Measurements from ENCODE around the gene CHST11.

Gene CHST11

DNA sequence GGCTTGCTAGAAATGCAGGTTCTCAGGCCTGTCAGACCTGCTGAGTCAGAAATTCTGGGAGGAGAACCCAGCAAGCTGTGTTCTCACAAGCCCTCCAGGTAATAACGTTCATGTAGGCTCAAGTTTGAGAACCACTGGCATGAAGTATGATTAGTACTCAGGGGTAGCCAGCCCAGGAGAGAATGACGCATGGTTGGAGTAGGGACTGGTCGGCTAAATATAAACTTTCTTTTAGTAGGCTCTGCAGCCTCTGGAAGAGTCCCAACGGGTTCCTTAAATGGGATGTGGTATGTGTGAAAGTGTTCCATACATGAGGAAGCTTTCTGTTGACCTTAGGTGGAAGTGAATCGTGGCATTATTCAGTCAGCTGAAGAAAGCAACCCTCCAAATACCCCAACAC, 292.0 kb downstream of the CHST11 start:
- no peak for DNase-seq

DNA sequence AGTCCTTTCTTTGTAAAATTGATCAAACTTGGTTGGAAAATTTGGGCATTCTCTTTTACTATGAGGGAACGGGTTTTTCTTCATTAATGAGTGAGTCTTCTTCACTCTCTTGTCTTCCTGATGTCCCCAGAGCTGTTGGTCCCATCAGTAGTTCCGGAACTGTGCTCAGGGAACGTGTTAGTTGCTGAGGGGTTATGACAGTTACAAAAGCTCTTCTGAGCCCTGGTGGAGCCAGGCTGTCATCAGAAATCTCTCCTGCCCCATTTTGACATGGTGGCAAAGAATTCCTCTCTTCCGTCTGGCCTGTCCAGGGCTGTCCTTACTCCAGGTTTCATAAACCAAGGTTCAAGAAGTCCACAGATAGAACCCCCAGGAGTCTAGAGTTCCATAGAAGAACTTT, 292.8 kb downstream of the CHST11 start:
- no peak for DNase-seq

DNA sequence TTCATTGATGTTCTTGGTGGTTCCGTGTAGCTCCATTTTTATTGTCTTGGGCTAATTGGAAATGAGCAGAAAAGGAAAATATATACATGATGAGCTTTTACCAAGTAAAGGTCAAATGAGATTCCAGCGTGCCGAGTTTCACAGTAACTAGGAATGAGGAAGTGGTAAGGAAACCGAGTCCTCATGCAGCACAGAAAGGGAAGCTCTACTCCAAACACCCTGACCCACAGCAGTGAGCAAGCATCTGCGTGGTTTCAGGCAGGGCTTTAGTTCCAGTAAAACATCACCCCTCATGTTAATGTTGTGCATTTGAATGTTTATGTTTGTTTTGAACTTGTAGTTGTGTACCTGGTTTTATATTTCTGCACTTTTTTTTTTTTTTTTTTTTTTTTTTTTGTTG, 293.3 kb downstream of the CHST11 start:
- peak; percentile 65 for DNase-seq

DNA sequence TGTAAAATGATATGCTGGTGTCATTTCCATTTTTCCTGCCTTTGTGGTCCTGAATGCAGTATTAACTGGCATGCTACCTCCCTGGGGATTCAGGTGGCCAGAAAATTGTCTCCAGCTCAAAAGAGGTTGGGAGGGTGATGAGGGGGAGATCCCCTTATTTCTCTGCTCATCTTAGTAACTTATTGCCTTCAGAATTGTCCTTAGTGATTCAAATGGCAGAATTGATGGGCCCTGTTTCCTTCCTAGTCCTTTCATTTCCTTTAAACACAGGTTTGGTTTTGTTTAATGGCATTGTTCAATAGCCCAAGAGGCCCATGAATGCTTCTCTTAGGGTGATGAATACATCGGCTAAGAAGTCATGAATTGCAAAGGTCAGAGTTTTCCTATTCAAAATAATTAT, 294.4 kb downstream of the CHST11 start:
- DNase-seq, result no peak

DNA sequence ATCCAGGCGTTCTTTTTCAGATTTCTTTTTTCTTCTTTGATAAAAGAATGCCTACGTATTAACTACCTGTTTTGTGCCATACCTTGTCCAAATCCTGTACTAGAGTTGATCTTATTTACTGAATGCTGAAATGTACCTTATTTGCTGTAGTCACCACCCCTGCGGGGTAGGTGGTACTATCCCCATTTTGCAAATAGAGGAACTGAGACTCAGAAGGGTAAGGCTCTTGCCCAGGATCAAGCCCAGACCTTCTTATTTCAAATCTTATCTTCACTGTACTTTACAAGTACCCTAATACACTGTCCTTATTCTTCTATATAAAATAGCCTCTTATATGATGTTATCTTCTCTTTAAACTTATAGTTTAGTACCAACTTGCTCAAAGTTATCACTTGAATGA, 294.8 kb downstream of the CHST11 start:
- no peak for DNase-seq

DNA sequence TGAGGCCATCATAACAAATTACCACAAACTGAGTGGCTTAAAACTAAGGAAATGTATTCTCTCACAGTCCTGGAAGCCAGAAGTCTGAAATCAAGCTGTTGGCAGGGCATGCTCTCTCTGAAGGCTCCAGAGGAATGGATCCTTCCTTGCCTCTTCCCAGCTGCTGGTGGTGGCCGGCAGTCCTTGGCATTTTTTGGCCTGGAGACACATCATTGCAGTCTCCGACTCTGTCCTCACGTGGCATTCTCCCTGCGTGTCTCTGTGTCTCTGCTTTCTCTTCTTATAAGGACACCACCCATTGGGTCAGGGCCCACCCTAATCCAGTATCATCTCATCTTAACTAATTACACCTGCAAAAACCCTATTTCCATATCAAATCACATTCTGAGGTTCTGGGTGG, 295.3 kb downstream of the CHST11 start:
- no peak for DNase-seq

DNA sequence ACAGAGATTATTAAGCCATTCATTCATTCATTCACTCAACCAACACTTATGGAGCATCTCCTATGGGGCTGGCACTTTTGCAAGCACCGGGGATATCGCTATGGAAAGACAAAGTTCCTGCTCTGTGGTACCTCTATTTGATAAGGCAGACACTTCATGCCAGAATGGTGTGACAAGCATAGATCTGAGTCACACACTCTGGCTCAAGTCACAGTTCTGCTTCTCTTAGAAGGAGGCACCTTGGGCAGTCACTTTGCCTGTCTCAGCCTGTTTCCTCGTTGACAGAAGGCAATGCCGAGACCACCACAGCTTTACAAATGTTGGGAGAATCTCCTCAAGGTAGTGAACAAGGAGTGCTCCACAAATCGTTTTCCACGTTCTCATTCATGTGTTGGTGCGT, 296.1 kb downstream of the CHST11 start:
- no peak for DNase-seq

DNA sequence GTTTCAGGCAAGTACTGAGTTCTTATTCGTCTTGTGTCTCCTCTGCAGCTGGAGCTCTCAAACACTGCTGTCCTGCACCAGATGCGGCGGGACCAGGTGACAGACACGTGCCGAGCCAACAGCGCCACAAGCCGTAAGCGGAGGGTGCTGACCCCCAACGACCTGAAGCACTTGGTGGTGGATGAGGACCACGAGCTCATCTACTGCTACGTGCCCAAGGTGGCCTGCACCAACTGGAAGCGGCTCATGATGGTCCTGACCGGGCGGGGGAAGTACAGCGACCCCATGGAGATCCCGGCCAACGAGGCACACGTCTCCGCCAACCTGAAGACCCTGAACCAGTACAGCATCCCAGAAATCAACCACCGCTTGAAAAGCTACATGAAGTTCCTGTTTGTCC, 300.2 kb downstream of the CHST11 start:
- no peak for DNase-seq

DNA sequence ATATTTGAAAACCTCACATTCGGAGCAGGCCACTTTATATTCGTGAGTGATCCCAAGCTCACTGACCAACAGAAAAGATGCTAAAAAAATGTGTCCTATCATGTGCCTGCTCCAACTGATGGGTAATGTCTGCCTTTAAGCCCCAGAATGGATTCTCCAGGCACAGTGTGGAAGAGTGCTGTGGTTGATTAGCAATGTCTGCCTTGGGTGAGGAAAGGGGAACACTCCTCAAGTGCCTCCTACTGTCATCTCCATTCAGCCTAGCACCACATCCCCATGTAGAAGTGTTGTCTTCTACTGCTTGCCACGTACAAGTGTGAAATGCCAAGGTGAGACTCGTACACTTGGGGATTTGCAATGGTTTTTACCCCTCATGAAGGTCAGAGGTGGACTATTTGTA, 302.0 kb downstream of the CHST11 start:
- DNase-seq, result no peak

DNA sequence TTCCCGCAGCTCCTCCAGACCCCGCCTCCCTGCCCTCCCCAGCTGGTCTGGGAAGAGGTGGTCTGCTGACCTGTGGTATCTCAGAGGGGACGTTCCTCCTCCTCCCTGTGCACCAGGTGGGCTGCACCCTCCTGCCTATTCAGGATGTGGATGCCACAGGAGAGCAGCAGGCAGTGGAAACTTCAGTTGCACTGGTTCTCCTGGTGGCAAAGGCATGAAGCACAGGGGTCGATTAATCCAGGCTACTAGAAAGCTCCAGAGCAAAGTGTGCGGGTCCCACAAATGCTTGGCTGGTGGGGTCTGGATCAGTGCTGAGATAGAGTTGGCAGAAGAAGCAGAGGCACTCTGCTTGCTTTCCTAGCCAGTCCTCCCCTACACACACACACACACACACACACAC, 304.3 kb downstream of the CHST11 start:
- DNase-seq, result no peak

DNA sequence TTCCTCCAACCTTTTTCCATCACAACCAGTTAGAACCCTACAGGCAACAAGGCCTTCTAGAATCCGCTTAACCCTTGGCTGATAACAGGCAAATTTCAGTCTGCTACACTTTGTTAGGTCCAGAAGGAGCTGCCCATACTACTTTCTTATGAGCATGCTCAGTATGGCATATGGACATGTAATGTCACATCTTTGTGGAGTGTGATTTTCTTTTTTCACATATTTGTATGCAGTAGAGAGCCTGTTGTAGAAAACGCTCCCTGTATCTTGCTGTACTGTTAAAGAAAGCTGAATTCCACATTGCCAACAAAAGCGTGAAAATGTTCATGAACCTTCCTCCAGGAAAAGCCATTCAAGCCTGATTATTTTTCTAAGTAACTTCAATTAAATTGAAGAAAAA, 304.9 kb downstream of the CHST11 start:
- no peak for DNase-seq

DNA sequence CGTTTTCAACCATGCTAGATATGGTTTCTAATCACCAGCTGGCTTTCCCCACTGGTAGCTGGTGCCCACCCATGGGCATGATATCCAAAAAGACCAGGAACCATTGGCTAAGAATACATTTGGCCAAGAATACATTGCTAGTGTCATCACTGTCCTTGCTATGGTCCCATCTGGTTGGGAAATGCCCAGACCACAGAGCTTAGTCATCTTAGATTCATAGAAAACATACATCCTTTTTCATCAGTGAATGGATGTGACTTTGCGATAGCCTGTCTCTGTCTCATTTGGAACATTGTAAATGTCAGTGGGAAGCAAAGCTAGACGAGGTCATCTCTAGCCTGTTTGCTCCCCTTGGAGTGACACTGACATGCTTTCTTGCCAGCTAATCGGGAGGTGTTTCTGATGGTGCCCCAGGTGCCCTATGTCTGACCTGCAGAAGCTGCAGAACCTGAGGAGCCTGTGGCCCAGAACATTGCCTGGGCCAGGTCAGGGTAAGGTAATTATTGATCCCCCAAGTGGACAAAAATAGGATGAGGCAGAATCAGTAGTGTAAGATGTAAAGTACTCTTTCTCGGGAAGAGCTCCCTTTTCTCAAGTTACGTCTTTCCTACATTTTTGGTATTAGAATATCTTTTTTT, 306.5 kb downstream of the CHST11 start:
- DNase-seq, result no peak

DNA sequence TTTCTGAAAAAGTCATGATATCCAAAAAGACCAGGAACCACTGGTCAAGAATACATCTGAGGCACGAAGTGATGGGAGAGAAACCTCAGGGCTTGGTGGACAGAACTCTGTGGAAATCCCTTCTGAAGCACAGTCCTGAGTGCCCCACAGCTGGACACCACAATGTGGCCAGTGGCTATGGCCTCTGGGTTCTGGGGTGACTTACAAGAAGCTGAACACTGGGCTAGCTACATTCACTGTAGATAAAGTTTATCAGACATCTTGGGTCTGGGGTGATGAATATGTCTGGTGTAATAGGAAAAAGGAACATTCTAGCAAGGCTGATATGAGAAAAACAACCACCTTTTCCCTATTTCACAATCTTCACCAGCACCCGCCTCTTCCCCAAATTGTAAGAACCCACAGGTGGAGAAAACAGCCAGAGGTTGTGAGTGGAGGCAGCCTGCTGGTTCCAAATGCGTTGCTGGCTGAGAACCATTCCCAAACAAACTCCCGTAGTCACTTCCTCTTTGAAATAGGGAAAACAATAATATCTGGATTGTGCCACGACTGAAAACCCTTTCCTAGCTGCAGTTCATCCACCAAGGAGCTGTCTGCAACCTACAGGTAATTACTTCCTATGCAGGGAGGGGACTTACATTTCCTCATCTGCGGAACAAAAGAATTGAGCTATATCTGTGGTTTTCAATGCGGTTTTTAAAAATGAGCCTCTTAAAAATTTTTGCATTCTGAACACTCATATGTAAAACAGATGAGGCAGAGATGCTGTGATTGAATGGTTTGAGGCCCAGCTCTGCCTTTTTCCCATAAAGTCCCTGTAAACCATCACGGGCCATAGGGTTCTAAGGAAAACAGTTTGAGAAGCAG, 307.7 kb downstream of the CHST11 start:
- no peak for DNase-seq

DNA sequence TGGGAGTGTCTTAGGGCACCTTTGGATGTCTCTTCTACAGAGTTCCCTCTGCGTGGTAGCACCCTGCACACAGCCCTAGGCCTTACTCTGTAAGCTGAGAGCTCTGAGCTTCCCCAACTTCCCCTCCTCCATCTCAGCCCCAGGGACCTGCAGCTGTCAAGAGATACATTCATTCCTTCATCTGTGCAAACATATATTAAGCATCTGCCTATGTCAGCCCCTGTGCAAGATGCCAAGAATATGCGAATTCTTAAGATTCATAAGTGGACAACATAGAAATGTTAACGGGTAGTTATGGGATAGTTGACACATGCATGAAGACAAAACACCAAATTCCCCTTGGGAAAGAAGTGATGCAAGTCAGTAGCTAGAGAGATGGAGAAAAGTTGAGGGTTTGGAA, 310.5 kb downstream of the CHST11 start:
- no peak for DNase-seq

DNA sequence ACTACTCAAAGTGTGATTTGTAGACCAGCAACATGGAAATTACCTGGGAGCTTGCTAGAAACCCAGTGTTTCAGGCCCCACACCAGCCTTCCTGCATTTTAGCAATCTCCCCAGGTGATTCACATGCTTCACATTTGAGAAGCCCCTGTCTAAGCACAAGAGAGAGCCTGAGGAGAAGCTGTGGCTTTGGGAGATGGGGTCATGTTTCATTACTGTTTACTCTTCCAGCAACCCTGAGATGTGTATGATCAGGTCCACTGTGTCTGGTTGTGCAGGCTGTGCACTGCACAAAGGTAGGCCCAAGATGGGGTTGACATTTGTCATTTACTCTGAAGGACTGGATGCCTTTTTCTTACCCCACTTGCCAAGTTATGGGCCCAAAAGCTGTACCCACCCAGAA, 311.3 kb downstream of the CHST11 start:
- DNase-seq, result no peak

DNA sequence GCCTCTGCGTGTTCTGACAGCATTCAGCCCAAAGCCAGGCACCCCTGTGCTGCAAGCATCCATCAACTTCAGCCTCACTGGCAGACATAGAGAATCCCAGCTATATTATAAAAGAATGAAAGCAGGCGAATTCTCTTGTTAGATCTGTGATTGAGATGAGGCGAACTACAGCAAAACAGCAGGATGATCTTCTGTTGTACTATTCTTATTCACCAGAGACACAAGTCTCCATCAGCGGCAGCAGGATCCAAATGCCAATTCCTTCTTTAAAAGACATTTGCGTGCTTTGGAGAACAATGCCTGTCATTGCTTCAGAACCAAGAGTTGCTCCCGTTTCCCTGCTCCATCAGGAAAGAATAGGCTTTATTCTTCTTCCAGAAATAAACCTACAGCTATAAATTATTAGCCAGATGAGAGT, 312.4 kb downstream of the CHST11 start:
- no peak for DNase-seq

DNA sequence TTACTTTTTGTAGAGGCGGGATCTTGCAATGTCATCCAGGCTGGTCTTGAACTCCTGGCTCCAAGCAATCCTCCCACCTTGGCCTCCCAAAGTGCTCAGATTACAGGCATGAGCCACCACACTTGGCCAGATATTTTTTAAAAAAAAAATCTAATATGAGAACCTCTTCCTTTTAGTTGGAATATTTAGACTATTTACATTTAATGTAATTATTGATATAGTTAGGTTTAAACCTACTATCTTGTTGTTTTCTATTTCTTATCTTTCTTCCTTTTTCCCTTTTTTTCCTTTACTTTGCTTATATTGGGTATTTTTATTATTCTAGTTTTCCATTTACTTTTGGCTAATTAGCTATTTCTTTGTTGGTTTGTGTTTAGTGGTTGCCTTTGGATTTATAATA, 315.6 kb downstream of the CHST11 start:
- DNase-seq, result no peak

DNA sequence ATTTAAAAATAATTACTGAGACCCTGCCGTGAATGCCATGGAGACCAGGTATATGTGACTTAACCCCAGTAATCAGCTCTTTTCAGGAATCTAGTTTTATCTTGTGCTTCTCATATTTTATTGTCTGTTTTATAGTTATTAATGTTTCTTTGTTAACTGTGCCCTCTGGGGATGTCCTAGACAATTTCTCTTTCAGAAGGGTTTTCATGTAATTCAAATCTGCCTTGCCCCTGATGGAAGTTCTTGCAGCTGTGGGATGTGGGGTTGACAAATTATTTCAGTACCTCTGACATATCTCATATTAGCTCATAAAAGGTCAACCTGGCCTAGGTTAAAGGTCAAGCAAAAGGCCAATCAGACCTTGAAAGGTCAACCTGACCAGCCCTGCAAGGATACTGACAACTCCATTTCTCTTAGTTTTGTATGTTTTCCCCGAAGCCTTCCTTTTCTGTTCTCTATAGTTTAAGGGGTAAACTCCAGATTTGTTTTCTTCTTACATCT, 319.0 kb downstream of the CHST11 start:
- DNase-seq, result no peak

DNA sequence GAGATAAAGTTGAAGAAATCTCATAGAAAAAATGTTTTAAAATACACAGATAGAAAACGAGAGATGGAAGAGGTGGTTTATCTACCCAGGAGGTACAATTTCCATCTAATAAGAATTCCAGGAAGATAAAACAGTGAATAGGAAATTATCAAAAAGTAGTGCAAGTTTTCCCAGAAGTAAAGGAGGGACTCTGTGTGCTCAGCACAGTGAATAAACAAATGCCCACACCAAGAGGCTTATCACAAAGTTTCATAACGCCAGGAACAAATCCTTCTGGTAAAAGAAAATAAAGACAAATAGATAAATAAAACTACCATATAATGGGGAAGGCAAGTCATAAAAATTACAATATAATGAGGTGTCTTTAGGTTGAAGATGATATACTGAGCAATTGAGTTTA, 322.4 kb downstream of the CHST11 start:
- no peak for DNase-seq

DNA sequence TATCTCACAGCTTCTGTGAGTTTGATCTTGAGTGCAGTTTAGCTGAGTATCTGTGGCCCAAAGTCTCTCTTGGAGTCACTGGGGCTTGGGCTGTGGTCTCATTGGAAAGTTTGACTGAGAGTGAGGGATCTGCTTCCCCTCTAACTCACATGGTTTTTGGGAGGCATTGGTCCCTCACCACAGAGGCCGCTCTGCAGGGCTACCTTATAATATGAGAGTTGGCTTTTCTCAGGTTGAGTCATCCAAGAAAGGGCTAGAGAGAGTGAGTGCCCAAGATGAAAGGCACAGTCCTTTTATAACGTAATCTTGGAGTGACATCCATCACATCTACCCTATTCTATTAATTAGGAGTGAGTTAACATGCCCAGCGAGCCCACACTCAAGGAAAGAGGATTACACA, 325.5 kb downstream of the CHST11 start:
- no peak for DNase-seq

DNA sequence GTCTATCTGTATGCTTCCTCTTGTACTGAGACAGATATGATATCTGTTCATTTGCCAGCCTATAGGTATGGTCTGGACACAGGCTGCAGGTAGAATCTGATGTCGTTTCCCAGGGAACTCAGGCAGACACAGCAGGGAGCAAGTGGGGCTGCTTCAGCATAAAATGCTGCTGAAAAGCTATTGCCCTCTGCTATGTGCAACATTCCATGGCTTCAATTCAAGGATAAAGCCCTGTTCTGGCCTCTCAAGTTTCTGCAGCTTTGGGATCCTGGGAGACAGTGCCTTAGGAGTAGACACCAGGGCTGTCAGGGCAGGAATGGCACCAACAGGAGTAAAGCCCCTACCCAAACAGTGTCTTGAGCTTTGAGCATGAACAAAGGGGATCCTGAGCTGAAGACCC, 327.8 kb downstream of the CHST11 start:
- no peak for DNase-seq

DNA sequence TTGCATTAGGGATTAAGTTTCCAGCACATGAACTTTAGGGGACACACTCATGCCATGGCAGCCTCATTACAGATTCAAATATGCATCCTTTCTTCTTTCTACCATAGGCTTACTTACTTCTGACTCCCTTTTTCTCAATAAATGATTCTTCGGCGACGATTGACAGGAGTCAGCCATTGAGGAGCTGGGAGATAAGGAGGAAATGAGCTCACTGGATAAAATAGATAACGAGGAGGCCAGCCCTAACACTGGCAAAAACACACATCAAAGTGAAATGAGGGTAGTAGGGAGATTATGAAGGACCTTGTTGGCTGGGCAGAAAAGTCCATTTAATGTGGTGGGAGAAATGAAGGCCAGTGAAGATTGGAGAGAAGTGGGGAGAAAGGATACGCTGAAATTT, 329.1 kb downstream of the CHST11 start:
- no peak for DNase-seq

DNA sequence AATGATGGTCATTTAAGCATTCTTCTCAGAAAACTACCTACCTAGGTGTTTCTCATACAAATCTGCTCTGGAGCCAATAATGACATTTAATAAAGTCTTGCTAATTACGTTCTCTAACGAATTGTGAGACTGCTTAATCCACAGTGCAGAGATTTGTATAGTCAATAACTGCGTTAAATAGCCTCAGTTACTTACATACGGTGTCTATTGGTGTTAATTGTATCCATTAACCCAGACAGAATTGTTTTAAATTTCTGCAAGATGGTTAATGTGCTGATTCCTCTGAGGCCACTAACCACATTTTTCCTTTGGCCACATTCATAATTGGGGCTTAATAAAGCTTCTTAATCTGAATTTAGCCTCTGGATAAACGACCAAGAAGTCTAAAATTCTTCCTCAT, 329.6 kb downstream of the CHST11 start:
- DNase-seq, result no peak

DNA sequence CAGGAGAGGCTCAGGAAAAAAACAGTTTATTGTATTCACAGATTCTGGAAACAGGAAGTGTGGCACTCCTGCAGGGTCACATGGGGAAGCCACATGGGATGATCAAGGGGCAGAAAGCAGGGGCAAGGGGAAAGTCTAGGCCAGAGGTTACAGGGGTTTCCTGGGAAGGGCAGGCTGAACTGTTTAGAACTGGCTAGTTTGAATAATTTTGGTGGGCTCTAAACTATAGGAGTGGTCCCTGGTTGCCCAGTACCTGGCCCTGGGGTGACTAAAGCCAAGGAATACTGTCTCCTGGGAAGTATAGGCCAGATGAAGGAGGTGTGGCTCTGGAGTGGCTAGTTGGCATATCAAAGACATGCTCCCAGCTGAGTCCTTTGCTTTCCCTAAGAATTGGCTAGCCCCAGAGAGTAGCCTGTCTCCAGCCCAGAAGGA, 332.1 kb downstream of the CHST11 start:
- no peak for DNase-seq
